Inferior parietal cortex (tissue), 1 donor: ENCODE results near the gene SPIB.
"Not testable (repeated sequence)": the region's sequence is repeated elsewhere in the genome, so short reads cannot be mapped to it uniquely, and the experiment has no call there.

Experiments used
- DNase-seq: peaks from one replicate; pipeline ENCODE4 v3.0.0-alpha.2; 2016; ENCODE audit errors: extremely low spot score

Gene SPIB

GRCh38 chr19:50467566-50467965, 48.8 kb downstream of the SPIB start:
- DNase-seq: no peak

GRCh38 chr19:50468818-50469217, 50.1 kb downstream of the SPIB start:
- no peak for DNase-seq

DNA sequence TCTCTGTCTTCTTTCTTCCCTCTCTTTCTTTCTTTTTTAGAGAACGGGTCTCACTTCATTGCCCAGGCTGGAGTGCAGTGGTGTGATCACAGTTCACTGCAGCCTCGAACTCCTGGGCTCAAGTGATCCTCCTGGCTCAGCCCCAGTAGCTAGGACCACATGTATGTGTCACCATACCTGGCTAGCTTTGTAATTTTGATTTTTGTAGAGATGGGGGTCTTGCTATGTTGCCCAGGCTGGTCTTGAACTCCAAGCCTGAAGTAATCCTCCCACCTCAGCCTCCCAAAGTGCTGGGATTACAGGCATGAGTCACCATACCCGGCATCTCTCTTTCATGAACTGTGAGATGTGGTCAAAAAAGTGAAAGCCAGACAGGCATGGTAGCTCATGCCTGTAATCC, 54.6 kb downstream of the SPIB start:
- not testable (repeated sequence) for DNase-seq

DNA sequence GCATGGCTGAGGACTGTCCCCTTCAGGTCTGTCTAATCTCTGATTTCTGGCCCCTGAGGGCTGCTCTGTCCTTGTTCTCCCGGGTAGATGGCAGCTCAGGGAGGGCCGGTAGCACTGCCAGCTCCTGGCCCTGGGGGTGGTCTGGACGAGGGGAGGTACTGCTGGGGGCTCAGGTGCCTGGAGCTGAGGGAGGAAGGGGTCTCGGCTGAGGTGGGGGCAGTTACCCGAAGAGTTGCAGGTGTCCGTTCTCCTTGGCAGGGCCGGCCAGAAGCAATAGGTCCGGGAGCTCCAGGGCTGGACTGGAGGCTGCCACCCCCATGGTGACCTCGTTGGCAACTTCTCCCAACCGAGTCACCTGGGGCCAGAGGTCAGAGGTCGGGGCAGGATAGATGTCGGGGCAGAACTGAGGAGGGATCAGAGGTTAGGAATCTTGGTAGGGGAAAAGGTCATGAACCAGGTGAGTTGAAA, 56.4 kb downstream of the SPIB start:
- DNase-seq: no peak

DNA sequence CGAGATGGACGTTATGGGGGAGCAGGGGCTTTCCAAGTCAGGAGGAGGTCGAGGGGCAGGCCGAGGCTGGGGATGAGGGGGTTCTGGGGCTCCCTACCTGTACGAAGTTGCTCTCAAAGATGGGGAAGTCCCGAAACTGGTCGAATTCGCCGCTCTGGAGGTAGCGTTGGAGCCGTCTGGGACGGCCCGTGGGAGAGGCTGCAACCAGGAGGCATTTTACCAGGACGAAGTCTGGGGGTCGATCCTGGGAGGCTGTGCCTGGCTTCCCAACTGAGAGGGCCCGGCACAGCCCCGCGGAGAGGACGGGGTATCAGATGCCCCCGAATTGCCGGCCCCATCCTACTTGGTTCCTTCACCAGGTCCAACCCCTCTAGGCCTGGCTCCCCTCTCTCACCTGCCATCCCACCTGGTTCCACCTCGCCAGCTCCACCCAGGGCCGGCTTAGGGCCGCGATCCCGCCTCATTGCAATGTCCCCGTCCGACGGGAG, 57.0 kb downstream of the SPIB start:
- no peak for DNase-seq

GRCh38 chr19:50476224-50476906, 57.6 kb downstream of the SPIB start, which contains the start of the genes EMC10 and GARIN5A:
Gene EMC10 (plus strand): TSS chr19:50476507. CDS start chr19:50476545, 38 bp downstream.
Gene GARIN5A (minus strand): TSS chr19:50476848. CDS start chr19:50476388, 460 bp downstream.
- peak; percentile 89 for DNase-seq

DNA sequence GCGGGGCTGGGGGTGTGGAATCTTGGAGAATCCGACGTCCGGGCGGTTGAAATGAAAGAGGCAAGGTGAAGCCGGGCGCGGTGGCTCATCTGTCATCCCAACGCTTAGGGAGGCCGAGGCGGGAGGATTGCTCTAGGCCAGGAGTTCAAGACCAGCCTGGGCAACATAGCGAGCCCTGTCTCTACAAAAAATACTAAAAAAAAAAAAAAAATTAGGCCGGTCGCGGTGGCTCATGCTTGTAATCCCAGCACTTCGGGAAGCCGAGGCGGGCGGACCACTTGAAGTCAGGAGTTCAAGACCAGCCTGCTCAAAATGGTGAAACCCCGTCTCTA, 58.1 kb downstream of the SPIB start:
- no peak for DNase-seq

GRCh38 chr19:50477751-50478515, 59.2 kb downstream of the SPIB start:
- DNase-seq: no peak

DNA sequence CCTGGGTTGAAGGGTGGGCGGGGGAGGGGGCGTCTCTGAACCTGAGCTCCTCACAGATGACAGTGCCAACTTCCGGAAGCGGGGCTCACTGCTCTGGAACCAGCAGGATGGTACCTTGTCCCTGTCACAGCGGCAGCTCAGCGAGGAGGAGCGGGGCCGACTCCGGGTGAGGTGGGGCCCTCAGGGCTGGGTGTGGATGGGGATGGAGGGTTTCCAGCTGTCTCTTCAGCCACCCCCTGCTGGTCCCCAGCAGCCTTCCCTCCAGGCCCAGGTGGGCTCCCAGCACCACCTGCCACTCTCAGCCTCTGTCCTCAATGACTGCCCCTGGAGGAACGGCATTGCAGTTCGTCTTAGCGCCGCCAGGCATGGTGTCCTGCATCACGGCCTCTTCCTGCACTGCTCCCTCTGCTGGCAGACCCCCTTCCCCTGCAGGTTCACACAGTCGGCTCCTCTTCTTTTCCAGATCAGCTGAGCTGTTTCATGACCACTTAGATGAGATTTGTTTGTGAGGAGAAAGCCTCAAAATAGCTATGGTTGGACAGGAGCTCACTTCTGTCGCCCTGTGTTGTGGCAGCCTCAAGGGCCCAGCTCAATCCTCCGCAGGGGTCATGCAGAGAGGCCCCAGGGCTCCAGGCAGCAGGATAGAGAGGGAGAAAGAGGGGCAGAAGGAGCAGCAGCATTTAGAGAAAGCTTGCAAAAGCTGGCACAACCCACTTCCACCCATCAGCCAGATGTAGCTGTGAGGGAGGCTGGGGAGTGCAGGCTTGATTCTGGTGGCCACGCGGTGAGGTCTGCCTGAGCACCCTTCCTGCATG, 60.4 kb downstream of the SPIB start:
- DNase-seq: no peak

GRCh38 chr19:50479761-50480251, 61.1 kb downstream of the SPIB start:
- no peak for DNase-seq

GRCh38 chr19:50480281-50481111, 61.8 kb downstream of the SPIB start:
- no peak for DNase-seq
